Left lung (tissue), 10 donors: ENCODE data around the gene CMKLR1. TPM values are rescaled to one million over a fixed set of nuclear protein-coding genes. Genes with fewer than 3 reads are reported as not detected.

ENCODE experiments used
- ATAC-seq: fragments of 200-7000 bp; cut with Tn5 transposase; one replicate; pipeline ENCODE4 v1.9.1; 2020; ENCODE audit warnings: moderate library complexity
- DNase-seq, 4 donors: peaks; one replicate each; pipeline ENCODE4 v3.0.0-alpha.2; 2013 to 2020
- H3K27ac ChIP-seq, 2 donors: fragments of 200-600 bp; sonication (generic) in 1 of 2; one replicate each; pipeline versions ENCODE4 v1.5.0 to v1.8.0; 2020 to 2021
- H3K27me3 ChIP-seq, 2 donors: fragments of 200-600 bp; sonication (generic) in 1 of 2; one replicate each; pipeline versions ENCODE4 v1.5.0 to v1.8.0; 2020 to 2021
- H3K36me3 ChIP-seq, 2 donors: fragments of 200-600 bp; sonication (generic) in 1 of 2; one replicate each; pipeline versions ENCODE4 v1.5.0 to v1.8.0; 2020 to 2021
- H3K4me1 ChIP-seq, 2 donors: fragments of 200-600 bp; one replicate each; pipeline ENCODE4 v1.8.0; 2021
- H3K4me3 ChIP-seq, 2 donors: fragments of 200-600 bp; sonication (generic) in 1 of 2; one replicate each; pipeline versions ENCODE4 v1.5.0 to v1.8.0; 2020 to 2021; ENCODE audit warnings: mild to moderate bottlenecking in 1 of 2
- H3K9me3 ChIP-seq, 2 donors: fragments of 200-600 bp; sonication (generic) in 1 of 2; one replicate each; pipeline versions ENCODE4 v1.5.0 to v1.8.0; 2020 to 2021
- intact Hi-C, 2 donors: fragments of 100-400 bp; cut with DNase I; formaldehyde crosslinking; loops; one replicate each; pipeline versions ENCODE4 v1.11.2 to v1.14.2; 2022
- polyA plus RNA-seq, 6 donors: library from polyadenylated mRNA; unstranded; fragments of 120-200 nt; gene quantifications; one replicate each; pipeline ENCODE4 v1.2.1, GENCODE V29; 2013; ENCODE audit not compliant: insufficient read length in 6 of 6
- total RNA-seq, 2 donors: library from RNA; stranded (reverse); fragmentation: NEBNext Ultra II Directional; extraction: Animal tissue kit (Norgen Biotek cat#: 25700); gene quantifications; one replicate each; pipeline ENCODE4 v1.2.1, GENCODE V29; 2021
- TF ChIP-seq, protein P1 (sequence below), 2 donors: fragments of 200-600 bp; sonication (generic) in 1 of 2; IDR thresholded peaks; one replicate each; pipeline versions ENCODE4 v1.5.0 to v1.8.0; 2021; ENCODE audit warnings: antibody characterized with exemption in 2 of 2
- donor health status: DM: no; HTN: yes; CAD: no.
- donor health status: DM: no; HTN: no; CAD: no.

Gene CMKLR1
- total and polyA plus RNA-seq, 8 donors: 10.1 to 31.2 (median 12.9) TPM

DNA sequence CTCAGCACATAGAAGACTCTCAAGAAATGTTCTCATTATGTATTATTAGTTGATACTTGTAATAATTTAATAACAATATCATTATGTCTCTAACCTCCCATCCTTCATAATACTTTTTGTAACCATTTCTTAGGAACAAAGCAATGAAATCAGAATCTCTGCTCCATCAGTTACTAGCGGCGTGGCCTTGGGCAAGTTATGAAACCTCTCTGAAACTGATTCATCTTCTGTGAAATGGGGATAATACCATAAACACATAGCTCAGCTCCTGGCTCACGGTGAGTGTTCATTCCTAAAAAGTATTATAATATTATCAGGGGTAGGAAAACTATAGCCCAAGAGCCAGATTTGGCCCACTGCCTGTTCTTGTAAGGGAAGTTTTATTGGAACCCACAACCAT, 11.4 kb upstream of the CMKLR1 start:
- H3K4me1 ChIP-seq: no peaks in the 10 kb centered on the region
- TF ChIP-seq, protein P1, sequence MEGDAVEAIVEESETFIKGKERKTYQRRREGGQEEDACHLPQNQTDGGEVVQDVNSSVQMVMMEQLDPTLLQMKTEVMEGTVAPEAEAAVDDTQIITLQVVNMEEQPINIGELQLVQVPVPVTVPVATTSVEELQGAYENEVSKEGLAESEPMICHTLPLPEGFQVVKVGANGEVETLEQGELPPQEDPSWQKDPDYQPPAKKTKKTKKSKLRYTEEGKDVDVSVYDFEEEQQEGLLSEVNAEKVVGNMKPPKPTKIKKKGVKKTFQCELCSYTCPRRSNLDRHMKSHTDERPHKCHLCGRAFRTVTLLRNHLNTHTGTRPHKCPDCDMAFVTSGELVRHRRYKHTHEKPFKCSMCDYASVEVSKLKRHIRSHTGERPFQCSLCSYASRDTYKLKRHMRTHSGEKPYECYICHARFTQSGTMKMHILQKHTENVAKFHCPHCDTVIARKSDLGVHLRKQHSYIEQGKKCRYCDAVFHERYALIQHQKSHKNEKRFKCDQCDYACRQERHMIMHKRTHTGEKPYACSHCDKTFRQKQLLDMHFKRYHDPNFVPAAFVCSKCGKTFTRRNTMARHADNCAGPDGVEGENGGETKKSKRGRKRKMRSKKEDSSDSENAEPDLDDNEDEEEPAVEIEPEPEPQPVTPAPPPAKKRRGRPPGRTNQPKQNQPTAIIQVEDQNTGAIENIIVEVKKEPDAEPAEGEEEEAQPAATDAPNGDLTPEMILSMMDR (IDR thresholded peaks at IDR 0.05): no peak
- DNase-seq: no peak
- no peaks in the 10 kb centered on the region for H3K36me3 ChIP-seq
- intact Hi-C loops: no loop called here
- H3K27ac ChIP-seq: no peak overlapping the region
- no peak overlapping the region for H3K4me3 ChIP-seq
- no peaks in the 10 kb centered on the region for H3K9me3 ChIP-seq
- no peaks in the 10 kb centered on the region for H3K27me3 ChIP-seq
- no peak for ATAC-seq

DNA sequence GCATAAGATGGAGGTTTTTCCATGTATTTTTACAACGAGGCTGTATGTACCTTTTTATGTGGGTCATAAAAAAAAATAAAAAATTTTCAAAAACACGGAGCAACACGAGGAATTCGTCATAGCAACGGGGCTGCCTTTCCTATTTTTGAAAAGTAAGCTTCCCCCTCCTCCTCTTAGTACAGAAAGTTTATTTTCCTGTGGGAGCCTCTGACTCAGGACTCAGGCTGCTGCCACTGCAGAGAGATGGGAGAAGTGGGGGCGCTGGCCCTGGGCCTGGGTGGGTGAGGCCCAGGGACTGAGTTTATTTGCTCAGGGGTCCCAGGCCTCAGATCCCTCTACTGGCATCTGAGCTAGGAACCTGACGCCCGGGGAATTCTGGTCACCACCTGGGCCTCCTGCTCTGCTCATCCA, 10.2 kb upstream of the CMKLR1 start:
- Histone ChIP-seq H3K4me1 (no peaks in the 10 kb centered on the region), H3K9me3 (no peaks in the 10 kb centered on the region), H3K36me3 (no peaks in the 10 kb centered on the region), H3K4me3 (no peak overlapping the region), H3K27ac (no peak overlapping the region), H3K27me3 (no peaks in the 10 kb centered on the region)
- no peak for ATAC-seq
- DNase-seq: peak in 1 of 4 donors; percentile 30
- TF ChIP-seq, protein P1 (IDR thresholded peaks at IDR 0.05): no peak
- intact Hi-C loops: no loop called here

DNA sequence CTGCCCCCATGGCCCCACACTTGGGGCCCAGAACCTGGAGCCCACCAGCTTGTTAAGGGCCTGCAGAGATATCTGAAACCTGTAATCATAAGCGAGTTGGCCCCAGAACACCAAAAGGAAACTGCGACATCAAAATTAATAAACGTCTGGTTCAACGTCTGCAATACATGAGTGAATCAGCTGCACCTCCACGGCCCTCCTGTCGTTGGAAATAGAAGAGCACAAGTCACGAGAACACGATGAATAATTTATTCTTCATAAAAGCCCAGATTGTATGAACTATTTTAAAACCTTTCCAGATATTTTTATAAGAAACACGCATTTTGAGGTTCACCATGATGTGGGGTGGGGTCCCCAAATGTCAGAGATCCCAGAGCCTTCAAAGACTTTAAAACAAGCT, 9.7 kb upstream of the CMKLR1 start:
- intact Hi-C loops: no loop called here
- Histone ChIP-seq H3K36me3 (no peaks in the 10 kb centered on the region), H3K9me3 (no peaks in the 10 kb centered on the region), H3K27me3 (no peaks in the 10 kb centered on the region), H3K4me1 (no peaks in the 10 kb centered on the region), H3K27ac (no peak overlapping the region), H3K4me3 (no peak overlapping the region)
- DNase-seq (no peak), ATAC-seq (no peak)
- TF ChIP-seq, protein P1 (IDR thresholded peaks at IDR 0.05): no peak

DNA sequence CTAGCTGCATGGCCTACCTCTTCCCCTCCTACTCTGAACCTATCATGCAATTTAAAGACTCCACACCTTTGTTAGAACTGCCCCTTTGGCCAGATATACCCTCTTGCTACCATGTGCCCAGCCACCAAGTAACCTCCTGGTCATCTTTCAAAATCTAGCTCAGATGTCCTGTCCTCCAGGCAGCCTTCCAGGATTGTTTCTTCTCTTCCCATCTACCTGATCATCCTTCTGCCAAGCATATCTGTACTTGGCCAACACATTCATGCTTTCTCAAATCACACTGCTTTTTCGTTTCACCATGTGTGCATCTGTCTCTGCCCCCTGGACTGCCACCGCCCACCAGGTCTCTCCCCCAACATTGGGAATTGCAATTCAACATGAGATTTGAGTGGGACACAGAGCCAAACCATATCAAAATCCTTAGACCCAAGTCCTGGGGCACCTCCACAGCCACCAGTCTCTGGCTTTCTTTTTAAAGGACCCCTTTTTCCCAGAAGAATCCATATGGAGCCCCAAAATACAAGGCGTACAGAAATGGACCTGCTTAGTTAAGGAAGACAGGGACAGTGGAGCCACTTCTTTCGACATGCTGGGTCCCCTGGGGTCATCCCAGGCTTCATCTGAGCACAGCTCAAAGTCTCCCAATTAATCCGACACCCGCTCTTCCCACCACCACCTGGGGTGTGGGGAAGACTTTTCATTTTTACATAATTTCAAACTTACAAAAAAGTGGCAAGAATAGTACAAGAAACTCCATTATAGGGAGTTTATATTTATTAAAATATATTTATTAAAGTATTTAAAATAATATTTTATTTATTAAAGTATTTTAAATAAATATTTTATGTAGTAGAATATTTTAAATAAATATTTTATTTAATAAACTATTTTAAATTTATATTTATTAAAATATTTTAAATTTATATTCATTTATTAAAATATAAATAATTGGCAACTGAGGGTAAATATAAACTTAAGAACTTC, 7.9 kb upstream of the CMKLR1 start:
- intact Hi-C loops: no loop called here
- no peak for ATAC-seq
- H3K9me3 ChIP-seq: no peaks in the 10 kb centered on the region
- no peak overlapping the region for H3K4me3 ChIP-seq
- TF ChIP-seq, protein P1 (IDR thresholded peaks at IDR 0.05): no peak
- H3K36me3 ChIP-seq: no peaks in the 10 kb centered on the region
- H3K27me3 ChIP-seq: no peaks in the 10 kb centered on the region
- no peaks in the 10 kb centered on the region for H3K4me1 ChIP-seq
- no peak overlapping the region for H3K27ac ChIP-seq
- no peak for DNase-seq

DNA sequence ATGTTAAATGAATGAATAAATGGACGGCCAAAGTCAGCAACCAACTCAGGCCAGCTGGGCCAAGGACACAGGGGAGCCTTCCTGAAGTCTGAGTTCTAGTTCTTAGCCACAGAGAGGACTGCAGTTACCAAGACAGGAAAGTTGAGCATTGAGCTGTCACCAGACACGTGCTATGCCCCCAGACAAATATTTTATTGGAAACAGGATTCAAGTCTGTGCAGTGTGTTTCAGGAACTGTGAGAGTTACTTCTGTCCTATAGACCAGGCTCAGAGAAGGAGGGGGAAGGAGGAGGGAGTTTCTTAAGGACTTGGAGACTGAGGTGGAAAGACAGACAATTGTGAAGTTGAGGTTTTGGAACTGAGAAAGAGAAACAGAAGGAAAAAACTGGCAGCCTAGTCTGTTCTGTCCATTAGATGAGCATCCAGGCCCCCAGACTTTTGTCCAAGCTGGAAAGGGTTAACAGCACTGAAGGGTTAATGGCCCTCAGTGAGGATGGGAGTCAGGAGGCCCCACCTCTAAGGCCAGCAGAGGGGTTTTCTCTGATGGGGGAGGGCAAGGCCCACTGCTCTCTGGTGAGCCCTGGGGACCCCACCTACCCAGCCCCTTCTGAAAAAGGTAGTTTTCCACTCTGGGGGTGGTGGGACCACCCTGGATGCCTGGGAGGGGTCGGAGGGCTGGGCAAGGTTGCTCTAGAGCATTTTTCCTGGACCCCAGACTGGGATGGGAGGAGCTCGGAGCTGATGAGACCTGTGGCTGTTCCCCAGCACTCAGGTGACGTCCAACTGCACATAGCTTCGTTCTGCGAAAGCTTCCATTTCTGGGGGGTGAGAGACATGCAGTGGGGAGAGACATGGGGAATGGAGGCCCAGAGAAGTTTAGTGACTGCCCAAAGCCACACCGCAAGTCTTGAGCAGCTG, 6.9 kb upstream of the CMKLR1 start:
- intact Hi-C loops: no loop called here
- Histone ChIP-seq H3K36me3 (no peaks in the 10 kb centered on the region), H3K9me3 (no peaks in the 10 kb centered on the region), H3K4me1 (no peaks in the 10 kb centered on the region), H3K27me3 (no peaks in the 10 kb centered on the region), H3K27ac (no peak overlapping the region), H3K4me3 (no peak overlapping the region)
- TF ChIP-seq, protein P1 (IDR thresholded peaks at IDR 0.05): no peak
- ATAC-seq: no peak
- DNase-seq: no peak
